HG03025 (cell line): Measurements from ENCODE around the gene PLSCR1.
A peak's percentile ranks its signal among the peaks of the same experiment; 100 is the strongest.

Source experiments
- ATAC-seq: cut with Tn5 transposase; IDR thresholded peaks from one replicate; pipeline ENCODE4 v1.9.1; 2021; ENCODE audit warnings: mild to moderate bottlenecking, moderate library complexity; ENCODE audit not compliant: unreplicated experiment, low FRiP score

PLSCR1 gene

GRCh38 chr3:146544002-146544928, at the start of gene PLSCR1:
Gene PLSCR1, minus strand, starts transcription at chr3:146544607. Its CDS starts 8,055 bp downstream, at chr3:146536552.
- peak; percentile 92 for ATAC-seq

DNA sequence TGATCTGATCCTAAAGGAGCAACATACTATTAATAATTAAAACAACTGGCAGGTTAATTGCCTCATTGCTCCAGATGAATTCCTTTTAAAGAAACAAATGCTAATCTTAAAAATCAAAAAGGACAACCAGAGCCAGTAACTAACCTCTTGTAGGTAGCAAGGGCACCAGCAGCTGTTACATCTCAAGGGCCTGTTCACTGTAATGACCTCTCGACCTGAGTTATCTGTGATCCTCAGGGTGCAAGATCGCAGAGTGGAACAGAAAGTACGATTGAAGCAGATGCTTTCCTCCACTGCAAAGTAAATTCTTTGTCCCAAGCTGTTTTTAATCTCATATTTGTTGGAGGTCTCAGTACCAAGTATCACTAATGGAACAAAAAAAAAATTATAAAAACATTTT, 49.4 kb upstream of the PLSCR1 start:
- no peak for ATAC-seq

DNA sequence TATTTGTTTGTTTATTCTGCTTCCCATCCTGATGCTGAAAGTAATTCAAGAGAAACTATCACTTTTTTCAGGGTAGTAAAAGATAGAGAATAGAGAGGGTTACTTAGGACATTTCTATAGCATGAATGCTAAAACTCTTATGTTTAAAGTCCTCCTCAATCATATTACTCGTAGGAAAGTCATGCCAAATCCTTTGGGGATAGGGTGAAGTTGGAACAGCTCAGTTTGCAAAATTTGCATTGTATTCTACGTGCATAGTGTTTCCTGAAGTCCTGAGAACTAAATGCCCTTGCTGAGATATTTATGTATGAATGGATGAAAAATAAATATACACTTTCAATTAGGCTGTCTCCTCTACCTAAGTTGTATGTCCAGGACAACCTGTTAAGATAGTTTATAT, 46.1 kb upstream of the PLSCR1 start:
- ATAC-seq, result no peak

DNA sequence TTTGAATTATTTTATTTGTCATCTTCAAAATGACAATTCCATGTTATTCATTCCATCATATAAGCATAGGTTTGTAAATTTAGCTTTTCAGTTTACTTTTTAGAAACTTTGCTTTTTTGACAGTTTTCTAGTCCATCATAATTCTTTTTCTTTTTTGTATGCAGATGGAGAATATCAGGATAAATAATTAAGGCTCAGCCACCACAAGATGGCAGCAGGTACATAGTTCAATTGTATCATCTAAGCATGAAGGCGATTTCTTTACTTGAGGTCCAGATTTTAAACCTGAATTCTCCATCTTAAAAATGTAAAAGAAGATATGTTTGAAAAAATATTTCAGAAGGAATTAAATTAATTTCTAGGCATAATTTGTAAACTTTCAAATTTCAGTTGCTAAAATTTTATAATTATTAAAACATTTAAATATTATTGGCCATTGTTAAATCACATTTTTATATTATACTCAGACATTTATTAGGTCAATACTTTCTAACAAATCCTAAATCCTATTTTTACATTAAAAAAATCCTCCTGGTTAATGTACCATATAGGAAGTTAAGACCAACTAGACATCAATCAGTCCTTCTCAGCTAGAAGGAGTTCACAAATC, 45.6 kb upstream of the PLSCR1 start:
- ATAC-seq, result no peak

DNA sequence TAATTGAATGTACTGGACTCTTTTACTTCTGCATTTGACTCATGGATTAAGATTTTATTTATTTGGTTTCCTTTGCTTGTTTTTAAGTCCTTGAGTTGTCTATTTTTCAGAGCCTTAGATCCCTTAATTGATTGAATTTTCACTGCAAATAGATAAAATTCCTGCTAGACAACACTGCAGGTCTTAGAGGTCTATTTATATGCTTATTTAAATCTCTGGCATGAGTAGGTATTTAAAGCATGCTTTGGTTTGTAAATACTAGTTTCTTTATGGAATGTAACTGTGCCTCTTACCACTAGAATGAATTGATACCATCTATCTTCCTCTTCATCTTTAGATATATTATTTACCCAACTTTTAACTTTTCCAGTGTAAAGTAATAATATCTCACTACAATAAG, 40.7 kb upstream of the PLSCR1 start:
- no peak for ATAC-seq

DNA sequence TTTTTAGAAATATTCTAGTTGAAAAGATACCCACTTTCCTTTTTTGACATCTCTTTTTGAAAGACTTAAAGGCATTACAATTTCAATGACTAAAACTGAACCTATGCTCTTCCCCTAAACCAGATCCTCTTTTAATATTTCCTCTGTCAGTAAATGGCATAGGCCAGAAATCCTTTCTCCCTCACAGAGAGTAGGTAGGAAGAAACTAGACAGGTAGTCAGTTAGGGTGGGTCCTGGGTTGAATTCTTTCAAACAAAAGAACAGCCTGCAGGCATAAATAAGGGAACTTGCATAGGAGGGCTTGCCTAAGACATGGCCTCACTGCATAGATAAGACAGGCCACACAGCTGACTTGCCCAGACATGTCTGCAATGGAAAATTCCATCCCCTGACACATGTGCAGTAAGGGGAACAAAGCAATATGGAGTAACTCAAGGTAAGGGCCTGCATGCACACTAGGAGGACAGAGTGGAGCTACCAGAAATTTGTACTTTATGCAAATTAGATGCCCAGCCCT, 37.6 kb upstream of the PLSCR1 start:
- ATAC-seq, result no peak

DNA sequence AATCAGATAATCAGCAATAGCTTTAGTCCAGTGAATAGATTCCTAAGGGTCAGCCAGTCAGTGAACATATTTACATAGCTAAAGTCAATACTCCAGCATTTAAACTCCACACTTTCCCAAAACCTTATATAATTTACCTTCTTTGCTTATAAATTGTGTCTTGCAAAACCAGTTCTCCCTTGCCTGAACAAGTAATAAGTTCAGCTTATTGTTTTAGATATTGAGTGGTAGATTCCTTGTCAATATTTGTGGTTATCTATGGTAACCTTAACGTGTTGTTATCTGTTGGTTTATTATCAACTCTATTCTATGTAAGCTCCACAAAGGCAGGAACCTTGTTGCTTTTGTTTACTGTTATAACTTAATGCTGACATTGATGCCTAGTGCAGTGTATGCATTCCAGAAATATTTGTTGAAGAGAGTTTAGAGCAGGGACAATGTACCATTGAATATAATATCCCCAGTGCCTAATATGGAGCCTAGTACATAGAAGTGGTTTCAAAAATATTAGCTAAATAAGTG, 36.7 kb upstream of the PLSCR1 start:
- ATAC-seq, result no peak

- no peak for ATAC-seq
Observed at GRCh38 chr3:146577662-146578061, 33.3 kb upstream of the PLSCR1 start.

GRCh38 chr3:146575636-146576035, 31.2 kb upstream of the PLSCR1 start:
- no peak for ATAC-seq

DNA sequence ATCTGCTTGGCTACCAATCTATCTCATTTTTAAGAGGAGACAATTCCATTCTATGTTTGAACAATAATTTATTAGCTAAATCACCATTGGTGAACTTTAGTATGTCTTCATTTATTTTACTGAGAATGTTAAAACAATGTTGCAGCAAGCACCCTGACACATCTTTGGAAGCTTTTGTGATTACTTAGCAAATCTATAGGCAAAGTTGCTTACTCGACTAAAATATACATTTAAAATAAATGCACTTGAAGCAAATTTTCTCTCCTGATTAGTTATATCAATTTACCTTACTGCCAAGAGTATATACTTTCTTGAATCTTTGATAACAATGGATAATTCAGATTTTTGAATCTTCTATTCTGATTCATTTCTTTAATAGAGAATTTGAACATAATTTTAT, 29.8 kb upstream of the PLSCR1 start:
- ATAC-seq, result no peak

DNA sequence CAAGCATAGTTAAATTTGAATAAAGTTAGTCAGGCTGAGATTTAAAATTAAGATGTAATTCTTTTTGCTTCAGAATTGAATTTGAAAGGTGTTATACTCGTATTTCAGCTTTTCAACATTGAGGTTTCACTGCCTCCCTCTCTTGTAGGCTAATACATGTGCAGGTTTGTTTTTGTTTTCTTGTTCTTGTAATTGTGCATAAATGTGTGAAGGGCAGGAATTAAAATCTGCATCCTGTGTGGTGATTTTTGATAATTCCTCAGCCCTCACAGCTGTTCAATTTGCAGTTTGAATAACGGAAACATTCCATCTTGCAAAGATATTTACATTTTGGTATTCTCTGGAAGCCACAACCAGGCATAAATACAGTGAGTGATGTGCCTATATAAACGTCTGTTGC, 24.9 kb upstream of the PLSCR1 start:
- no peak for ATAC-seq

DNA sequence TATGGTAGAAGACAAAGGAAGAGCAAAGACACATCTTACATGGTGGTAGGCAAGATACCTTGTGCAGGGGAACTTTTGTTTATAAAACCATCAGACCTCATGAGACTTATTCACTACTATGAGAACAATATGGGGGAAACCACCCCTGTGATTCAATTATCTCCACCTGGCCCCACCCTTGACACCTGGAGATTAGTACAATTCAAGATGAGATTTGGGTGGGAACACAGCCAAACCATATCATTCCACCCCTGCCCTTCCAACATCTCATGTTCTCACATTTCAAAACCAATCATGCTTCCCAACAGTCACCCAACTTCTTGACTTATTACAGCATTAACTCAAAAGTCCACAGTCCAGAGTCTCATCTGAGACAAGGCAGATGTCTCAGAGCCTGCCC, 21.7 kb upstream of the PLSCR1 start:
- ATAC-seq, result no peak

GRCh38 chr3:146561879-146562278, 17.5 kb upstream of the PLSCR1 start:
- ATAC-seq, result no peak

GRCh38 chr3:146561463-146561862, 17.1 kb upstream of the PLSCR1 start:
- ATAC-seq, result no peak

DNA sequence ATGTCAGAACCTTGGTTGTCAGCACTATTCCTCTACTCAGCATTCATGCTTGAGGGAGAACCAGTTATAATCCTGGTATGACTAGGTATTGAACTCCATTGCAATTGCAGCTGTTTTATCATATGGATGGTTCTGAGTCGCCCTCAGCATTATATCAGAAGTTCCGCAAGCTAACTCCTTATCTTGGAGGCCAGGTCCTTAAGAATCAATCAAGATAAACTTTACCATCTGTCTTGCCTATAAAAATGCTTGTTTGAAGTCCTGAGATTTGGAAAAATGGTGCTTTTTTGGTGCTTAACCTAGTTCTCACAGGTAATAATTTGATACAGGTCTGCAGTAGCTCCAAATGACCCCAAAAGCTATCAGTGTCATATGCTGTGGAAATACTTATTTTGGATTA, 16.3 kb upstream of the PLSCR1 start:
- ATAC-seq, result no peak

DNA sequence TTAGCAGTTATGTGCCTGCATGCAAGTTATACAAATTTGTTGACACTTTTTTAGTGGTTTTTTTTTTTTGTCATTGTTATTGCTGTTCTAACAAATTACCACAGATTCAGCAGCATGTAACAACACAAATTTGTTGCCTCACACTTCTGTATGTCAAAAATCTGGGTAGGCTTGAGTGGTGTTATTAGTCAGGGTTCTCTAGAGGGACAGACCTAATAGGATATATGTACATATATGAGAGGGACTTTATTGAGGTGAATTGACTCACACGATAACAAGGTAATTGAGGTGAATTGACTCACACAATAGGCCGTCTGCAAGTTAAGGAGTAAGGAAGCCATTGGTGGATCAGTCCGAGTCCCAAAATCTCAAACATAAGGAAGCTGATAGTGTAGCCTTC, 15.0 kb upstream of the PLSCR1 start:
- no peak for ATAC-seq

- no peak for ATAC-seq
Observed at GRCh38 chr3:146558781-146559180, 14.4 kb upstream of the PLSCR1 start.

DNA sequence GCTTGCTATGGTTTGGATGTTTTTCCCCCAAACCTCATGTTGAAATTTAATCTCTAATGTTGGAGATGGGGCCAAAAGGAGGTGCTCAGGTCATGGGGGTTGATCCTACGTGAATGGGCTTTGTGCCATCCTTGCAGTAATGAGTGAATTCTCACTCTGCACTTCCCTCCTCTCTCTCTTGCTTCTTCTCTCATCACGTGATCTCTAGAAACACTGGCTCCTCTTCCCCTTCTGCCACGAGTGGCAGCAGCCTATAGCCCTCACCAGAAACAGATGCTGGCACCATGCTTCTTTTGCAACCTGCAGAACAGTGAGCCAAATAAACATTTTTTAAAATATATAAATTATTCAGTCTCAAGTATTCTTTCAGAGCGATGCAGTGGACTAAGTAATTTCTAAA, 13.3 kb upstream of the PLSCR1 start:
- no peak for ATAC-seq

DNA sequence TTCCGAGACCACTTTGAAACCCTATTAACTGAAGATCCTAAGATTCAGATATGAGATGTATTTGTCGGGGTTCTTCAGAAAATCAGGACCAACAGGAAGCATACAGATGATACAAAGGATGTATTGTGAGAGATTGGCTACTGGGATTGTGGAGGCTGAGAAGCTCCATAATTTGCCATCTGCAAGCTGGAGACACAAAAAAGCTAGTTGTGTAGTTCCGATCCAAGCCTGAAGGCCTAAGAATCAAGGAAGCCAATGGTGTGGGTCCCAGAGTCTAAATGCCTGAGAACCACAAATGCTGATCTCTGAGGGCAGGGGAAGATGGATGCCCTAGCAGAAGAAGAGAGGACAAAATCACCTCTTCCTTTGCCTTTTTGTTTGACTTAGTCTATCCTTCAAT, 10.9 kb upstream of the PLSCR1 start:
- ATAC-seq, result no peak

GRCh38 chr3:146554151-146554760, 9.8 kb upstream of the PLSCR1 start:
- ATAC-seq, result no peak
